Measurements from ENCODE around the gene SVOPL.

- no peak for TF ChIP-seq CTCF (IDR thresholded peaks at IDR 0.05)
- no peak for TF ChIP-seq POLR2A (IDR thresholded peaks at IDR 0.05)
Measured at GRCh38 chr7:138657854-138658386, 43.2 kb downstream of the SVOPL start.

Data from uterus (tissue), 2 donors.